Limb (tissue), 2 donors: Measurements from ENCODE around the gene ING3.
A peak's percentile ranks its signal among the peaks of the same experiment; 100 is the strongest.

ENCODE experiments used
- DNase-seq, 2 donors: peaks; one replicate each; pipeline ENCODE4 v3.0.0-alpha.2; 2016; ENCODE audit errors: extremely low spot score in 2 of 2

The ING3 gene

GRCh38 chr7:120950539-120951308 is at the start of gene ING3:
Gene ING3, plus strand, starts transcription at chr7:120950777. Its CDS starts 120 bp downstream, at chr7:120950897.
- peak; percentile 98 to 99 for DNase-seq

GRCh38 chr7:120915314-120916105 is 35.1 kb upstream of the ING3 start:
- peak in 1 of 2 donors; percentile 38 for DNase-seq

- peak in 1 of 2 donors; percentile 31 for DNase-seq
Measured at GRCh38 chr7:120916121-120916520, 34.5 kb upstream of the ING3 start.

- no peak for DNase-seq
Measured at GRCh38 chr7:120916538-120916937, 34.0 kb upstream of the ING3 start.

- no peak for DNase-seq
Measured at GRCh38 chr7:120919466-120919865, 31.1 kb upstream of the ING3 start.

GRCh38 chr7:120920034-120920433 is 30.5 kb upstream of the ING3 start:
- no peak for DNase-seq

- DNase-seq, result peak in 1 of 2 donors; percentile 68
Measured at GRCh38 chr7:120920591-120921274, 29.8 kb upstream of the ING3 start.

GRCh38 chr7:120924837-120925236 is 25.7 kb upstream of the ING3 start:
- DNase-seq, result no peak

- no peak for DNase-seq
Measured at GRCh38 chr7:120925392-120925791, 25.2 kb upstream of the ING3 start.

- DNase-seq, result no peak
Measured at GRCh38 chr7:120926943-120927346, 23.6 kb upstream of the ING3 start.

GRCh38 chr7:120927454-120928103 is 23.0 kb upstream of the ING3 start:
- no peak for DNase-seq

- DNase-seq, result no peak
Measured at GRCh38 chr7:120931243-120931642, 19.3 kb upstream of the ING3 start.

GRCh38 chr7:120933475-120933874 is 17.1 kb upstream of the ING3 start:
- no peak for DNase-seq

- DNase-seq, result no peak
Measured at GRCh38 chr7:120939345-120939744, 11.2 kb upstream of the ING3 start.

GRCh38 chr7:120941064-120941463 is 9.5 kb upstream of the ING3 start:
- DNase-seq, result no peak

- DNase-seq, result no peak
Measured at GRCh38 chr7:120941856-120942255, 8.7 kb upstream of the ING3 start.

- DNase-seq, result no peak
Measured at GRCh38 chr7:120942861-120943260, 7.7 kb upstream of the ING3 start.

- DNase-seq, result no peak
Measured at GRCh38 chr7:120944826-120945562, 5.6 kb upstream of the ING3 start.

- DNase-seq, result no peak
Measured at GRCh38 chr7:120947980-120948379, 2.6 kb upstream of the ING3 start.

- DNase-seq, result no peak
Measured at GRCh38 chr7:120949393-120949911, 1.1 kb upstream of the ING3 start.
